HEK293T (cell line): Measurements from ENCODE around the gene GRID1.

Source experiments
- CTCF ChIA-PET: fragments of 350-600 bp; formaldehyde crosslinking; extraction: SDS; loops from one replicate; lab custom pipeline; 2021; ENCODE audit warnings: antibody characterized with exemption, inconsistent platforms; lab: Yijun Ruan, JAX
- POLR2A ChIA-PET: fragments of 350-600 bp; formaldehyde crosslinking; extraction: SDS; loops from one replicate; lab custom pipeline; 2020; ENCODE audit warnings: antibody characterized with exemption, inconsistent platforms; lab: Yijun Ruan, JAX
- DNase-seq: peaks from one replicate; pipeline ENCODE4 v3.0.0; 2012; ENCODE audit warnings: mixed read lengths; ENCODE audit errors: extremely low spot score
- ARNT ChIP-seq: fragments of 450-650 bp; IDR thresholded peaks from 2 replicates; pipeline ENCODE4 v1.6.1; 2017; ENCODE audit warnings: mild to moderate bottlenecking
- BHLHE40 ChIP-seq: fragments of 450-650 bp; IDR thresholded peaks from 2 replicates; pipeline ENCODE4 v1.6.1; 2016; ENCODE audit warnings: mild to moderate bottlenecking, moderate library complexity, borderline replicate concordance
- CTBP1 ChIP-seq: fragments of 450-650 bp; IDR thresholded peaks from 2 replicates; pipeline ENCODE4 v1.6.1; 2016; ENCODE audit warnings: borderline replicate concordance
- ELF4 ChIP-seq: fragments of 450-650 bp; IDR thresholded peaks from 2 replicates; pipeline ENCODE4 v1.6.1; 2017; ENCODE audit warnings: antibody characterized with exemption
- FOXA1 ChIP-seq: fragments of 450-650 bp; IDR thresholded peaks from 2 replicates; pipeline ENCODE4 v1.6.1; 2016; ENCODE audit warnings: mild to moderate bottlenecking
- FOXK2 ChIP-seq: fragments of 450-650 bp; IDR thresholded peaks from 2 replicates; pipeline ENCODE4 v1.6.1; 2016; ENCODE audit warnings: mild to moderate bottlenecking
- FOXM1 ChIP-seq: fragments of 450-650 bp; IDR thresholded peaks from 2 replicates; pipeline ENCODE4 v1.6.1; 2017; ENCODE audit warnings: mild to moderate bottlenecking, borderline replicate concordance
- HDGF ChIP-seq: fragments of 450-650 bp; IDR thresholded peaks from 2 replicates; pipeline ENCODE4 v1.6.1; 2017; ENCODE audit warnings: antibody characterized with exemption, borderline replicate concordance
- L3MBTL2 ChIP-seq: fragments of 450-650 bp; conservative IDR thresholded peaks from 2 replicates; pipeline ENCODE4 v1.6.1; 2016; ENCODE audit warnings: mild to moderate bottlenecking
- LEF1 ChIP-seq: fragments of 450-650 bp; IDR thresholded peaks from 2 replicates; pipeline ENCODE4 v1.6.1; 2017; ENCODE audit warnings: mild to moderate bottlenecking, borderline replicate concordance
- NFRKB ChIP-seq: fragments of 450-650 bp; IDR thresholded peaks from 2 replicates; pipeline ENCODE4 v1.6.1; 2016; ENCODE audit warnings: mild to moderate bottlenecking, moderate library complexity
- SP1 ChIP-seq: fragments of 450-650 bp; IDR thresholded peaks from 2 replicates; pipeline ENCODE4 v1.6.1; 2017
- SUZ12 ChIP-seq: fragments of 450-650 bp; IDR thresholded peaks from 2 replicates; pipeline ENCODE4 v1.6.1; 2016; ENCODE audit warnings: mild to moderate bottlenecking
- TARDBP ChIP-seq: fragments of 450-650 bp; IDR thresholded peaks from 2 replicates; pipeline ENCODE4 v1.6.1; 2016
- ZNF384 ChIP-seq: fragments of 450-650 bp; IDR thresholded peaks from 2 replicates; pipeline ENCODE4 v1.6.1; 2016
- TF ChIP-seq, protein P1 (sequence below): fragments of 450-650 bp; IDR thresholded peaks from 2 replicates; pipeline ENCODE4 v1.6.1; 2016

GRID1 gene

DNA sequence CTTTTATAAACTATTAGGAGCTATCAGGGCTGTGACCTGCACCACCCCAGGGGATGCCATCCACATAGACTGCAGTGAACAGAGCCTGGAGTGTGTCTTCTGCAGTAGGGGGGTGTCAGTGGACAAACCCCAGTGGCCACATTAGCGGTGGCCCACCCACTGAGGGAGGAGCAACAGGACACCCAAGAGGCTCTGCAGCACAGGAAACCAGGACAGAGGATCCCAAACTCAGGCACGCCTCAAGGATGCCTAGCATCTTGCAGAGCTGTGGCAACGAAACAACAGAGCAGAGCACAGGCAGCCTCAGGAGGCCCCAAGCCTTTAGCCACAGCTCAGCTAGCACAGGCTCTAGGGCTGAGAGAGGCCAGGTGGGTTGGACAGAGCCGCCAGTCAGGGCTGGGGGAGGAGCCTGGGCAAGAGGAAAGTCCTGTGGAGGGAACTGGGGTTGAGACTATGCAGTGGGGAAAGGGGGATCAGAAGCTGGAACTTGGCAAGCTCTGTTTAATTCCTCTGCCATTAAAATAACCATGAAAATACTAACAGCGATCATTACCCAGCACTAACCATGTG is 53.8 kb downstream of the GRID1 start:
- ChIA-PET CTCF (interaction anchor here (0.6 kb wide), 2 partner anchors 36 to 209 kb away, joined by 3 read pairs; no protein-coding TSS in a partner anchor), POLR2A (no interaction called here)
- no peak for DNase-seq
- TF ChIP-seq FOXM1 (no peak), ARNT (no peak), TARDBP (no peak), LEF1 (no peak), SP1 (no peak), NFRKB (no peak), BHLHE40 (no peak), SUZ12 (no peak), L3MBTL2 (no peak), FOXA1 (no peak), FOXK2 (no peak), CTBP1 (no peak)

GRCh38 chr10:86311906-86312305 is 54.7 kb downstream of the GRID1 start:
- TF ChIP-seq SP1 (no peak), SUZ12 (no peak), FOXK2 (no peak), HDGF (no peak), LEF1 (no peak), FOXA1 (no peak), ZNF384 (no peak), L3MBTL2 (no peak), ARNT (no peak), ELF4 (no peak), CTBP1 (no peak), NFRKB (no peak)
- TF ChIP-seq, protein P1, sequence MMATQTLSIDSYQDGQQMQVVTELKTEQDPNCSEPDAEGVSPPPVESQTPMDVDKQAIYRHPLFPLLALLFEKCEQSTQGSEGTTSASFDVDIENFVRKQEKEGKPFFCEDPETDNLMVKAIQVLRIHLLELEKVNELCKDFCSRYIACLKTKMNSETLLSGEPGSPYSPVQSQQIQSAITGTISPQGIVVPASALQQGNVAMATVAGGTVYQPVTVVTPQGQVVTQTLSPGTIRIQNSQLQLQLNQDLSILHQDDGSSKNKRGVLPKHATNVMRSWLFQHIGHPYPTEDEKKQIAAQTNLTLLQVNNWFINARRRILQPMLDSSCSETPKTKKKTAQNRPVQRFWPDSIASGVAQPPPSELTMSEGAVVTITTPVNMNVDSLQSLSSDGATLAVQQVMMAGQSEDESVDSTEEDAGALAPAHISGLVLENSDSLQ = no peak
- CTCF ChIA-PET = interaction anchor here (0.6 kb wide), 2 partner anchors 37 to 208 kb away, joined by 3 read pairs; no protein-coding TSS in a partner anchor
- no peak for DNase-seq
- POLR2A ChIA-PET = no interaction called here

DNA sequence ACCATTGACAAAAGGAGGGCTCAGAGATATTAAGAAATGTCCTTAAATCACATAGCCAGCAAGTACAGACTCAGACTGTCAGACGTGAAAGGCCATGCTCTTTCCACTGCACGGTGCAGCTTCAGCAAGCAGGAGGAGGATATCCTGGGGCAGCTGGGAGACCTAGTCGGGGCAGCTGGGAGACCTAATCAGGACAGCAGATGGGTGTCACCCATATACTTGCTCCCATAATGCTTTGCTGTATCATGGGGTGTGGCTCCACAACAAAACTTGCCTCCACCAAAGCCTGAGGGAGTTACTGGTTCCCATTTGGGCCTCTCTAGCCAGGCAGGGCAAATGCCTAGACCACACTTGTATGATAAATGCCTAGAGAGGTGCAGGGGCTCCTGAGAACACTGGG is 55.4 kb downstream of the GRID1 start:
- TF ChIP-seq, protein P1 = no peak
- TF ChIP-seq ELF4 (no peak), SP1 (no peak), ZNF384 (no peak), LEF1 (no peak), HDGF (no peak), TARDBP (no peak), L3MBTL2 (no peak)
- DNase-seq = no peak
- POLR2A ChIA-PET = no interaction called here
- CTCF ChIA-PET = no interaction called here

DNA sequence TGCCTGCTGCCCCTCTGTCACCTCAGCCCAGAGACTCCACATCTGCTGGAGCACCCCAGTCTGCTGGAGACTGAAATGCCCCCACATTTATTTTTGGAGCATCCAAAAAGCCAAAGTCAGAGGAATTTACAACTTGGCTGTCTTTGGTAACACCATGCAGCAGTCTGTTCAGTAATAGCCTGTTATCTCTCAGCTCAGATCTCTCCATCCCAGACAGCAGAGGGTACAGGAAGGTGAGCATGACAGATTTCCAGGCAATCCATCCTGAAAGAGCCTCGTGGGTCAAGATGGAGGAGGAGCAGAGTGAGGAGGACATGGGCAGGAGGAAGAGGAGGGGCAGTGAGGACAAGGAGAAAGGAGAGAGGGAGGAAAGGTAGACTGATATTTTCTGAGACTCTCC is 55.9 kb downstream of the GRID1 start:
- ChIA-PET CTCF (no interaction called here), POLR2A (no interaction called here)
- no peak for DNase-seq
- no peak for TF ChIP-seq TARDBP
- TF ChIP-seq FOXA1 = no peak
- TF ChIP-seq SP1 = no peak
- TF ChIP-seq ARNT = no peak
- no peak for TF ChIP-seq FOXK2

DNA sequence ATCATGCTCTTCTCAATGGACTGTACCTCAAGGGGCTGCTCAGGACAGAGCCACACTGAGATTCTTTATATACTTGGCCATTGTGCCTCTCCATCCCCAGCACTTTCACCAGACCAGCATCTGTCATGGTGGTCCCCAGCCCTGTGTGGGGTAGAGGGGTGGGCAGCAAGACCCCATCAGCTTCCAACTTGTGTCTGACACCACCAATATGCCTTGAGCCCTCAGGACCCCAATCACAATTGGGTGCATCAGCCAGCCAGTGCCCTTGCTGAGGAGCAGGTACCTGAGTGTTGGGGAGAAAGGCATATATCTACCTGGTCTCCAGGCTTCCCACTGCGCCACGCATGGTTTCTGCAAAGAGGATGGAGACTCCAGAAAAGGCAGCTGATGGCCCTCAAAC is 56.3 kb downstream of the GRID1 start:
- ChIA-PET POLR2A (no interaction called here), CTCF (no interaction called here)
- DNase-seq = no peak
- no peak for TF ChIP-seq ZNF384
- no peak for TF ChIP-seq CTBP1
- no peak for TF ChIP-seq SUZ12
- no peak for TF ChIP-seq ELF4
- TF ChIP-seq LEF1 = no peak
- no peak for TF ChIP-seq BHLHE40
- TF ChIP-seq FOXM1 = no peak

GRCh38 chr10:86308056-86308455 is 58.5 kb downstream of the GRID1 start:
- DNase-seq = no peak
- CTCF ChIA-PET = no interaction called here
- POLR2A ChIA-PET = no interaction called here
- no peak for TF ChIP-seq BHLHE40
- TF ChIP-seq FOXA1 = no peak
- no peak for TF ChIP-seq FOXK2
- no peak for TF ChIP-seq ARNT
- no peak for TF ChIP-seq SUZ12
- TF ChIP-seq ELF4 = no peak
- no peak for TF ChIP-seq CTBP1
- TF ChIP-seq ZNF384 = no peak
- TF ChIP-seq, protein P1 = no peak

- DNase-seq = no peak
- ChIA-PET CTCF (no interaction called here), POLR2A (no interaction called here)
- TF ChIP-seq LEF1 (no peak), FOXM1 (no peak), ARNT (no peak), CTBP1 (no peak), FOXA1 (no peak), ELF4 (no peak)
Measured at GRCh38 chr10:86306628-86307278, 59.8 kb downstream of the GRID1 start.
